Peyer's patch (tissue), 4 donors: ENCODE results near the gene TC2N.

Experiments
- POLR2A ChIP-seq, 2 donors: fragments of 450-650 bp; IDR thresholded peaks; one replicate each; pipeline ENCODE4 v1.5.1; 2017; ENCODE audit warnings: antibody characterized with exemption in 2 of 2, mild to moderate bottlenecking in 2 of 2, moderate library complexity in 2 of 2
- TF ChIP-seq, protein P1 (sequence below), 6 experiments: fragments of 450-650 bp in 4 of 6; fragments of 200-600 bp in 2 of 6; sonication (generic) in 1 of 6; IDR thresholded peaks; one replicate each; pipeline ENCODE4 v1.5.1; 2017 to 2019; ENCODE audit warnings: antibody characterized with exemption in 6 of 6, mild to moderate bottlenecking in 3 of 6, moderate library complexity in 1 of 6

DNA sequence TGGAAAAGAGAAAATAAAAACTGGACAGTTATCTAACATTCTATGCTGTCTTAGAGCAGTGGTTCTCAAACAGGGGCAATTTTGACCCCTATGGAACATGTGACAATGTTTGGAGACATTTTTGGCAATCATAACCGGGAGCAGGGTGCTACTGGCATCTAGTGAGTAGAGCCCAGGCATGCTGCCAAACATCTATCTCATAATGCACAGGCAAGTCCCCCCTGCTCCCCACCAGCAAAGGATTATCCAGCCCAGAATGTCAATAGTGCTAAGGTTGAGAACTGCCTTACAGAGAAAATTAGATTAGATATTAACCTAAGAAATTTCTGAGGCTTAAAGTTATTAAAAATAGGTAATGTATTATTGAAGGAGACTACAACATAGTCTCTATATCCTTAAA, 112.5 kb downstream of the TC2N start:
- TF ChIP-seq, protein P1, sequence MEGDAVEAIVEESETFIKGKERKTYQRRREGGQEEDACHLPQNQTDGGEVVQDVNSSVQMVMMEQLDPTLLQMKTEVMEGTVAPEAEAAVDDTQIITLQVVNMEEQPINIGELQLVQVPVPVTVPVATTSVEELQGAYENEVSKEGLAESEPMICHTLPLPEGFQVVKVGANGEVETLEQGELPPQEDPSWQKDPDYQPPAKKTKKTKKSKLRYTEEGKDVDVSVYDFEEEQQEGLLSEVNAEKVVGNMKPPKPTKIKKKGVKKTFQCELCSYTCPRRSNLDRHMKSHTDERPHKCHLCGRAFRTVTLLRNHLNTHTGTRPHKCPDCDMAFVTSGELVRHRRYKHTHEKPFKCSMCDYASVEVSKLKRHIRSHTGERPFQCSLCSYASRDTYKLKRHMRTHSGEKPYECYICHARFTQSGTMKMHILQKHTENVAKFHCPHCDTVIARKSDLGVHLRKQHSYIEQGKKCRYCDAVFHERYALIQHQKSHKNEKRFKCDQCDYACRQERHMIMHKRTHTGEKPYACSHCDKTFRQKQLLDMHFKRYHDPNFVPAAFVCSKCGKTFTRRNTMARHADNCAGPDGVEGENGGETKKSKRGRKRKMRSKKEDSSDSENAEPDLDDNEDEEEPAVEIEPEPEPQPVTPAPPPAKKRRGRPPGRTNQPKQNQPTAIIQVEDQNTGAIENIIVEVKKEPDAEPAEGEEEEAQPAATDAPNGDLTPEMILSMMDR (IDR thresholded peaks at IDR 0.05), result no peak
- no peak for TF ChIP-seq POLR2A (IDR thresholded peaks at IDR 0.05)
